NOMO-1 (cell line): ENCODE measurements around the gene TMEM235.
A peak's percentile ranks its signal among the peaks of the same experiment; 100 is the strongest.

Experiments
- DNase-seq, 2 experiments: peaks; one replicate each; lab custom pipeline; 2025; ENCODE audit not compliant: unreplicated experiment in 2 of 2; lab: John Stamatoyannopoulos, UW

Gene TMEM235

GRCh38 chr17:78269955-78270381 lies 38.5 kb downstream of the TMEM235 start:
- no peak for DNase-seq

DNA sequence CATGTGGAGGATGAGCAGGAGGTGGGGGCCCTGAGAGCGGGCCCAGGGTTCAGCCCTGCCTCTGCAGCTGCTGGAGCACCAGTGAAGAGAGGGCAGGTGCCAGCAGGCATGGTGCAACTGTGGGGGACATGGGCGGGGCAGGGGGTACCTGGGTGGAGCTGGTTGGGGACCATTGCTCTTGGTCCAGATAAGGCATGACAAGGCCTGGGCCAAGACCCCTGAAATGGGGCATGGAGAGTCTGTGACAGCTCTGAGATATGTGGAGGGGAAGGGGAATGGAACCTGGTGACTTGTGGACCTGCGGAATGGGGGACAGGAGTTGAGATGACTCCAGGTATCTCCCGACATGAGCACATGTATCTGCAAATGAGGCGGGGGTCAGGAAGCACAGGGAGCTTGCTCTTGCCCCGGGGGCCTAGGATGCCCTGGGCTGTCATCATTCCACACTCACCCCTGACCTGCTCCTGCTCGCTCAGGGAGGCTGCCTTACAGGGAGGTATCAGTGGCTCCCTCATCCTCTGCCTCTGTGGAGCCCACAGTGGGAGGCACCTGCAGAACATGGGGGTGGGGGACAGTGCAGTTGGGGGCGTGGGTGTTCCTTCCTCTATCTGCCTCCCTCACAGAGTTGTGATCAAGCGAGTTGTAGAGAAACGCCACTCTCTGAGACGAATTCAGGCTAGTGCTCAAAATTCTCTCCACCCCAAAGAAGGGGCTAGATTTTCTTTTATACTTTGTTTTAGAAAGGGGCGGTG lies 40.2 kb downstream of the TMEM235 start:
- no peak for DNase-seq

DNA sequence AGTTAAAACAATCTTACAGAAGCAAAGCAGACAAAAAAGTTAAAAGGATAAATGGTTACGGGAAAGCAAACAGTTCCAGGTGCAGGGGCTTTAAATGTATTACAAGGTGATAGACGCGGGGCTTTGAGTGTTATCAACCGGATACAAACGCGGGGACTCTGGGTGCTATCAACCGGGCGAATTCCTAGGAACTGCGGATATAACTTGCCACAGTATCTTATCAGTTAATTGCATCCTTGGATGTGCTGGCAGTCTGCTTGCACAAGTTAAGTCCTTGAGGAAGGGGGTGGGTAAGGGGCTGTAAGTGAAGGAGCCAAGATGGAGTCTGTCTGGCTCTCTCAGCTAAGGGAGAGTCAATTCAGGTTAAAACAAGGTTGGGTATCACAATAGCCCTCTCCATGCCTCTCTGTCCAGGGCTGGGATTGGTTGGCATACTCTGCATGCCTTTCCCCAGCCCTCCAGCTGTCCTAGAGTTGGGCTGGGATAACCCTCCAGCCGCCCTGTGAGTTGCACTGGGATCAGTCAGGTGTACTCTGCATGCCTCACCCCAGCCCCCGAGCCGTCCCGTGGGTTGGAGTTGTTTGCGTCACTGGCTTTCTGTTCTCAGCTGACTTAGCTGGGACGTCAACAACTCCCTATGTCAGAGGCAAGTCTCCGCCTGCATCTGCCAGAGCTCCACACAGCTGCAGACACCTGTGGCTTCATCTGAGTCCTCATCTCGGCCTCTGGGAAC lies 40.9 kb downstream of the TMEM235 start:
- no peak for DNase-seq

GRCh38 chr17:78272914-78273258 lies 41.5 kb downstream of the TMEM235 start:
- peak; percentile 18 to 30 for DNase-seq

DNA sequence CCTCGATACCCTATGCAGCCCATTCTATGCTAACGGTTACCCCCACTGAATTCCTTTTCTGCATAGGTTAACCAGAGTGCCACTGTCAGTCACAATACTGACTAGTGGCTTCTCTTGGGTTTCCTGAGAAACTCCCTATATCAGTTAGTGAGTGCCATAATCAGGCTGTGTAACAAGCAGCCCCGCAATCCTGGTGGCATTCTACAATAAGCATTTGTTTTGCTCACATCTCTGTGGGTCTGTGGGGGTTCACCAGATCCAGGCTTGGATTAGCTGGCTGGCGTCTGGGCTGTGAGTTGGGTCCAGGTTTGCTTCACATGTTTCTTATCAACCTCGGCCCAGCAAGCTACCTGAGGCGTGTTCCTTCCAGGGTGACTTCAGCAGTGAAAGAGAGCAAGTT lies 42.4 kb downstream of the TMEM235 start:
- DNase-seq: no peak

- no peak for DNase-seq
Observed at GRCh38 chr17:78275355-78275754, 43.9 kb downstream of the TMEM235 start.

DNA sequence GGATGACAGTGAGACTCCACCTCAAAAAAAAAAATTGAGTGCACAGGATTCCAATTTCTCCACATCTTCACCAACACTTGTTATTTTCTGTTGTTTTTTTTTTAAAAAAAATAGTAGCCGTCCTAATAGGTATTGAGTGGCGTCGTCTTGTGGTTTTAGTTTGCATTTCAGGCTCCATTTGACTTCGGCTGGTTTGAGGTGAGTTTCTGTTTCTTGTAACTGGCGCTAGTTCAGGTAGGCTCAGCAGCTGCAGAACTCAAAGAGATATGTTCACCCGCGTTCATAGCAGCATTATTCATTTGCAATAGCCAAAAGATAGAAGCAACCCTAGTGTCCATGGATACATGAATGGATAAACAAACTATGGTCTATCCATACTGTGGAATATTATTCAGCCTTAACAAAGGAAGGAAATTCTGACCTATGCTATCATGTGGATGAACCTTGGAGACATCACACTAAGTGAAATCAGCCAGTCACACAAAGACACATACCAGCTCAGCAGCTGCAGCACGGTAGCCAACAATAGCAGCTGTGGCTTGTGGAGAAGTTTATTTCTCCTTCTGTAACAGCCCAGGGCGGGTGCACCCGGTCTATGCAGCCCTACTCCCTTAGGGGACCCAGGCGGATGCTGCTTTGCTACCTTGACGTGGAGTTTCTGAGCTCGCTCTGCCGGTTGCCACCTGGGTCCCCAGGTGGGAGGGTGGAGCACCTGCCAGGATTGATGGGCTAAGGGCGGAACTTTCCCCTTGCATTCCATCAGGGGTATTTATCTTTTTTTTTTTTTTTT lies 44.9 kb downstream of the TMEM235 start:
- no peak for DNase-seq

DNA sequence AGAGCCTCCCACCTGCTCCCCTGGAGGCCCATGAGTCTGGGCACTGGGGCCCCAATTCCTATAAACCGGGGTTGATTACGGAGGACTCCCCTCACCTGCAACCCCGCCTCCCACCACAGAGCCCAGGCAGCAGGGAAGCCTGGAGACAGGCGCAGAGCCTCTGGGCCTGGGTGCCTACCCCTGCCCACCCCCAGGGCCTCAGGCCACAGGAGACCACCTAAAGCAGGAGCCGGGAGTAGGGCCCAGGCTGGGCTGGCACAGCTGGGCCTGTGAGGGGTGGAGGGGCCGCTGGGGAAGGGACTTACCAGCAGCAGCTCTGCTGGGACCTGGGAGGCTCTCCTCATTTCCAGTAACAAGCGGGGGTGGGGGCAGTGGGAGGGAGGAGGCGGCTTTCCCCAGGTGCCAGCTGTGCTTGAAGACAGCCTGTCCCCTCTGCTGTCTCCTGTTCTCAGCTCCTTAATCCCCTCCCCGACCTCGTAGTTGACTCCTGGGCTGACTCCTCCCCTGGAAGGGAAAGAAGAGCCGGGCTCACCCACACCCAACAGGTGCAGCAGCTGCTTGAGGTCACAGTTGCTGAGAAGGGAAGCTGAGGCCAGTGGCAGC lies 46.8 kb downstream of the TMEM235 start:
- no peak for DNase-seq

DNA sequence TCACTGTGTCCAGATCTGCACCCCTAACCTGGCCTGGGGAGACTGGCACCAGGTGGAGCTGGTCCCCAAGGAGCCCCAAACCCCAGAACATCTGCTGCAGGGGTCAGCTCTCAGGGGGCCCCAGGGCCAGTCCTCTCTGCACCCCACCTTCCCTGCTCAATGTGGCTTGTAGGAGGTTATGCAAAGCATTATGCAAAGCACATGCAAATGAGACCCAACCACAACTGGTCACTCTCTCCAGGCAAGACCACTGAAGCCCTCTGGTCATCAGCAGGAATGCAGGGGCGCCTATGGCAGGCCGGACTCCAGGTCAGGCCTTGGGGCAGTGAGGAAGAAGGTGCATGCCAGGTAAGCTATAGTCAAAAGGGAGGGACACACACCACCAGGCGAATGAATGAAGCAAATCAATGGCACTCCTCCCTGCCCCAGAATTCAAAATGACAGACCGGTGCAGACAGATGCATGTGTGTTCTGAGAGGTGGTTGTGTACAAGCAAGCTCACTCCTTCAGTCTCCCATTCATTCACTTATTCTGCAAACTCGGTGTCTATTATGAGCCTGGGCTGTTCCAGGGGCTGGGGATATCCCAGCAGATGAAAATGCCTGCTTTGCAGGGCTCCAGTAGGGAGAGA lies 48.0 kb downstream of the TMEM235 start:
- DNase-seq: no peak

DNA sequence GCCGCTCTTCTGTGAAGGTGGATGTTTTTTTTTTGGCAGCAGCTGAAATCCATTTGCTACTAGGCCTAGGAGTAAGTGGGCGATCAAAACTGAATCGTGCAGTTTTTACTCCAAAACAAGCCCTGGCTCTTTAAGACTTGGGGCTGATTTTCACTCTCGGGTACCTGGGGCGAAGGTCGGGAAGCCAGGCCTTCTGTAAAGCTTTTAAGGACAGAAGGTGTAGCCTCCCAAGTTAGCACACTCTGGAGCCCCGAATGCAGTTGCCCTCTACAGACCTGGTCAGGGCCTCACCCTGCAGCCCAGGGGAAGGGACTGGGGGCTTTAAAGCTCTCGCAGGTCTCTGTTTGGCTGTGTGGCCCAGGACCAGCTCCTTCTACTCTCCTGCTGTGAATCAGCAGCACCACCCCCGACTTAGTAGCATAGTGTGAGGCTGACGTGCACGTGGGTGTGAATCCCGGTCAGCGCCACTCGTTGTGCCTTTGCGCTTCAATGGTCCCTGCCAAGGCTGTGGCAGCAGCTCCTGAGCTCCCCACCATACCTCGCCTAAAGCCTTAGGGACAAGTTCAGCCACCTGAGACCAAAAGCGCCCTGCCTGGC lies 49.9 kb downstream of the TMEM235 start:
- DNase-seq: no peak

DNA sequence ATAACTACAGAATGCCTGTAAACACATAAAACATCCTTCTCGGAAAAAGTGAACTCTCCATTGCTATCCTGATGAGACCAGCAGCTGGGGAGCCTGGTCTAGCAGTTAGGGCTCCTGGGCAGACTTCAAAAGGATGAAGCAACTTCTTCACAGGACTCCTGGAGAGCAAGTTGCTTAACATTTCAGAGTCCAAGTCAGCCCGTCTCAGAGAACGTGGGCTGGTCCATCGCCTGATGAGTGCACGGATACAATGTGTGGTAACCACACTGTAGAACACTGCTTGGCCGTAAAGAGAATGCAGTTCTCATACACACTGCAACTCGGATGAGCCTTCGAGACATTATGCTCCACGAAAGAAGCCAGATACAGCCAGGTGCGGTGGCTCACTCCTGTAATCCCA lies 52.7 kb downstream of the TMEM235 start:
- DNase-seq: peak; percentile 82 to 97

GRCh38 chr17:78289004-78289403 lies 57.6 kb downstream of the TMEM235 start:
- DNase-seq: no peak

- peak; percentile 85 to 87 for DNase-seq
Observed at GRCh38 chr17:78289802-78290363, 58.5 kb downstream of the TMEM235 start.
